ENCODE measurements around the gene AUP1. TPM values are rescaled to one million over a fixed set of nuclear protein-coding genes. Genes with fewer than 3 reads are reported as not detected.

AUP1 gene
- total RNA-seq, 4 donors from 2014 or later = 164 to 264 (median 189) TPM

GRCh38 chr2:74556831-74557370 is 27.4 kb upstream of the AUP1 start:
- H3K36me3 ChIP-seq = no peaks in the 10 kb centered on the region
- intact Hi-C loops (cut with DNase I; ENCODE audit: low total_unique reads) = no loop called here
- H3K27ac ChIP-seq = no peak overlapping the region
- DNase-seq = no peak
- no peak overlapping the region for H3K4me3 ChIP-seq
- H3K9me3 ChIP-seq = no peaks in the 10 kb centered on the region
- no peaks in the 10 kb centered on the region for H3K27me3 ChIP-seq
- in situ Hi-C loops (cut with MboI; ENCODE audit: low pct_ligation_motif_present in 1 of 4, low pct_unique_long_range_greater_than_20kb in 1 of 4, low sequenced_read_pairs in 3 of 4) = no loop called here
- H3K4me1 ChIP-seq = peaks cover 4 to 35% (median 19%) of the 10 kb centered on the region in 4 donors
- TF ChIP-seq POLR2AphosphoS5 (IDR thresholded peaks at IDR 0.05) (no peak), CTCF (IDR thresholded peaks at IDR 0.05) (no peak), EP300 (IDR thresholded peaks at IDR 0.05; ENCODE audit: low read depth) (no peak), POLR2A (IDR thresholded peaks at IDR 0.05) (no peak)
- WGBS, 2 donors (ENCODE audit: low coverage in 1 of 2) = 78 to 82% methylated on average over 1 to 6 of the region's 6 CpGs

DNA sequence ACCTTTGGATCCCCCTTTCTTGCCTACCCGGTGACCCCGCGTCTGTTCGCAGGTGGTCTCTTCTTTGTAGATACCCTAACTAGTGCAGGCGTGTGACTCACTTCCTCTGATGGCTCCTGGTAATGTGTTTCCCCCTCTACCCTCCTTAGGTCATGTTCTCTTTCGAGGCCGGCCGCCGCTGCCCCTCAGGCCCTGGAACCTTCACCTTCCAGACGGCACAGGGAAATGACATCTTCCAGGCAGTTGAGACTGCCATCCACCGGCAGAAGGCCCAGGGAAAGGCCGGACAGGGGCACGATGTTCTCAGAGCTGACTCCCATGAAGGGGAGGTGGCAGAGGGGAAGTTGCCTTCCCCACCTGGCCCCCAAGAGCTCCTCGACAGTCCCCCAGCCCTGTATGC is 26.7 kb upstream of the AUP1 start:
- no peaks in the 10 kb centered on the region for H3K27me3 ChIP-seq
- no peak for DNase-seq
- no peak for TF ChIP-seq EP300 (IDR thresholded peaks at IDR 0.05; ENCODE audit: low read depth)
- TF ChIP-seq POLR2AphosphoS5 (IDR thresholded peaks at IDR 0.05) = no peak
- TF ChIP-seq POLR2A (IDR thresholded peaks at IDR 0.05) = no peak
- TF ChIP-seq CTCF (IDR thresholded peaks at IDR 0.05) = no peak
- in situ Hi-C loops (cut with MboI; ENCODE audit: low pct_ligation_motif_present in 1 of 4, low pct_unique_long_range_greater_than_20kb in 1 of 4, low sequenced_read_pairs in 3 of 4) = no loop called here
- WGBS, 2 donors (ENCODE audit: low coverage in 1 of 2) = 91% methylated on average over 14 of the region's 14 CpGs; no CpG with 5 or more reads in 1 of the 2 donors
- H3K27ac ChIP-seq = peak overlapping the region in 2 of 4 donors; percentile 84 to 91
- no peaks in the 10 kb centered on the region for H3K36me3 ChIP-seq
- H3K4me1 ChIP-seq = peaks cover 4 to 35% (median 19%) of the 10 kb centered on the region in 4 donors
- H3K4me3 ChIP-seq = peak overlapping the region in 1 of 4 donors; percentile 92
- intact Hi-C loops (cut with DNase I; ENCODE audit: low total_unique reads) = no loop called here
- H3K9me3 ChIP-seq = no peaks in the 10 kb centered on the region

GRCh38 chr2:74555610-74556103 is 26.2 kb upstream of the AUP1 start:
- DNase-seq = no peak
- Histone ChIP-seq H3K27ac (peak overlapping the region; percentile 83 to 91 (median 86)), H3K36me3 (no peaks in the 10 kb centered on the region), H3K9me3 (no peaks in the 10 kb centered on the region), H3K27me3 (no peaks in the 10 kb centered on the region), H3K4me3 (peak overlapping the region; percentile 44 to 92 (median 68)), H3K4me1 (peaks cover 4 to 35% (median 19%) of the 10 kb centered on the region in 4 donors)
- TF ChIP-seq CTCF (IDR thresholded peaks at IDR 0.05) = no peak
- no peak for TF ChIP-seq POLR2A (IDR thresholded peaks at IDR 0.05)
- TF ChIP-seq POLR2AphosphoS5 (IDR thresholded peaks at IDR 0.05) = no peak
- TF ChIP-seq EP300 (IDR thresholded peaks at IDR 0.05; ENCODE audit: low read depth) = no peak
- WGBS, 2 donors (ENCODE audit: low coverage in 1 of 2) = 70% methylated on average over 17 of the region's 17 CpGs; no CpG with 5 or more reads in 1 of the 2 donors
- in situ Hi-C loops (cut with MboI; ENCODE audit: low pct_ligation_motif_present in 1 of 4, low pct_unique_long_range_greater_than_20kb in 1 of 4, low sequenced_read_pairs in 3 of 4) = no loop called here
- intact Hi-C loops (cut with DNase I; ENCODE audit: low total_unique reads) = no loop called here

DNA sequence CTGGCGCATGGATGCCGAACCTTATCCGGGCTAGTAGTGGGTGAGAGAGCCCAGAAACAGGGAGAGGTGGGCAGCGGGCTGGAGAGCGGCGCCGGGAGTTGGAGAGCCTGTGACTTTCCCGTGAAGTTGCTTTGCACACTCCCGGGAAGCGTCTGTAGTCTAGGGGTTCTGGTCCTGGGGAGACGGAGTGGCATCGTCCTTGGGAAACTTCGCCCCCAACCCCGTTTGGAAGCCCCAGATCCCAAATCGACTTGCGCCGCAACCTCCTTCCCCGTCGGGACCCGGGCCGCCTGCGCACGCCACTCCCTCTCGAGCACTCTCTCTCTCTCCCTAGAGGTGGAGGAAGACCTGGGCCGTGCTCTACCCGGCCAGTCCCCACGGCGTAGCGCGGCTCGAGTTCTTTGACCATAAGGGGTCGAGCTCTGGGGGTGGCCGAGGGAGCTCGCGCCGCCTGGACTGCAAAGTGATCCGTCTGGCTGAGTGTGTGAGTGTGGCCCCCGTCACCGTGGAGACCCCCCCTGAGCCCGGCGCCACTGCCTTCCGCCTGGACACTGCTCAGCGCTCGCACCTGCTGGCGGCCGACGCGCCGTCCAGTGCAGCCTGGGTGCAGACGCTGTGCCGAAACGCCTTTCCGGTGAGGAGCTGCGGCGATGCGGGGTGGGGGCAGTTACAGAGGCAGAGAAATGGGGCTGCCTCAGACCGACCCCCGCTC is 25.5 kb upstream of the AUP1 start:
- no peaks in the 10 kb centered on the region for H3K27me3 ChIP-seq
- H3K36me3 ChIP-seq = no peaks in the 10 kb centered on the region
- H3K4me3 ChIP-seq = peak overlapping the region; percentile 44 to 92 (median 68)
- peaks cover 4 to 34% (median 19%) of the 10 kb centered on the region in 4 donors for H3K4me1 ChIP-seq
- intact Hi-C loops (cut with DNase I; ENCODE audit: low total_unique reads) (no loop called here), in situ Hi-C loops (cut with MboI; ENCODE audit: low pct_ligation_motif_present in 1 of 4, low pct_unique_long_range_greater_than_20kb in 1 of 4, low sequenced_read_pairs in 3 of 4) (no loop called here)
- H3K27ac ChIP-seq = peak overlapping the region; percentile 83 to 91 (median 86)
- peak; percentile 64 for DNase-seq
- 5% methylated on average over 55 of the region's 58 CpGs; no CpG with 5 or more reads in 1 of the 2 donors for WGBS, 2 donors (ENCODE audit: low coverage in 1 of 2)
- no peak for TF ChIP-seq EP300 (IDR thresholded peaks at IDR 0.05; ENCODE audit: low read depth)
- TF ChIP-seq CTCF (IDR thresholded peaks at IDR 0.05) = peak in 2 of 5 experiments; percentile 7 to 37
- H3K9me3 ChIP-seq = no peaks in the 10 kb centered on the region

Data from transverse colon (tissue), 4 donors.